Peyer's patch (tissue), 4 donors: ENCODE data around the gene CHRM4.

Experiments
- POLR2A ChIP-seq, 2 donors: fragments of 450-650 bp; IDR thresholded peaks; one replicate each; pipeline ENCODE4 v1.5.1; 2017; ENCODE audit warnings: antibody characterized with exemption in 2 of 2, mild to moderate bottlenecking in 2 of 2, moderate library complexity in 2 of 2
- TF ChIP-seq, protein P1 (sequence below), 6 experiments: fragments of 450-650 bp in 4 of 6; fragments of 200-600 bp in 2 of 6; sonication (generic) in 1 of 6; IDR thresholded peaks; one replicate each; pipeline ENCODE4 v1.5.1; 2017 to 2019; ENCODE audit warnings: antibody characterized with exemption in 6 of 6, mild to moderate bottlenecking in 3 of 6, moderate library complexity in 1 of 6

DNA sequence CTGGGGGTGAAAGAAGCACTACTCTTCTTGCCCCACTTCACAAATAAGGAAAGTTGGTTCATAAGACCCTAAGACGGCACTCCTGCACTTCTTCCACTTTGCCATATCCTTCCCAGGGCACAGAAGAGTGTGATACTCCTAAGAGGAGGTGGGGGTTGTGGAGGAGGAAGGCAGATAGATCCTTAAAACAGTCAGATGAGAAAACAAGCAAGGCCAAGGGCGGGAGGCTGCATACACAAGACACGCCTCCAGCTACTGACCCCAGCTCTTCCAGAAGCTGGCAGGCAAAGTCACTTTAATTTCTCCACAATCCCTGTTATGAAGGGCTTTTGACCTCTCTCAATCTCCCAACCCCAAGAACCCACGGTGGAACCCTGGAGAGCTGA is 1.6 kb upstream of the CHRM4 start:
- TF ChIP-seq, protein P1, sequence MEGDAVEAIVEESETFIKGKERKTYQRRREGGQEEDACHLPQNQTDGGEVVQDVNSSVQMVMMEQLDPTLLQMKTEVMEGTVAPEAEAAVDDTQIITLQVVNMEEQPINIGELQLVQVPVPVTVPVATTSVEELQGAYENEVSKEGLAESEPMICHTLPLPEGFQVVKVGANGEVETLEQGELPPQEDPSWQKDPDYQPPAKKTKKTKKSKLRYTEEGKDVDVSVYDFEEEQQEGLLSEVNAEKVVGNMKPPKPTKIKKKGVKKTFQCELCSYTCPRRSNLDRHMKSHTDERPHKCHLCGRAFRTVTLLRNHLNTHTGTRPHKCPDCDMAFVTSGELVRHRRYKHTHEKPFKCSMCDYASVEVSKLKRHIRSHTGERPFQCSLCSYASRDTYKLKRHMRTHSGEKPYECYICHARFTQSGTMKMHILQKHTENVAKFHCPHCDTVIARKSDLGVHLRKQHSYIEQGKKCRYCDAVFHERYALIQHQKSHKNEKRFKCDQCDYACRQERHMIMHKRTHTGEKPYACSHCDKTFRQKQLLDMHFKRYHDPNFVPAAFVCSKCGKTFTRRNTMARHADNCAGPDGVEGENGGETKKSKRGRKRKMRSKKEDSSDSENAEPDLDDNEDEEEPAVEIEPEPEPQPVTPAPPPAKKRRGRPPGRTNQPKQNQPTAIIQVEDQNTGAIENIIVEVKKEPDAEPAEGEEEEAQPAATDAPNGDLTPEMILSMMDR (IDR thresholded peaks at IDR 0.05) = no peak
- TF ChIP-seq POLR2A (IDR thresholded peaks at IDR 0.05) = no peak
